Left ventricle myocardium superior (tissue), 1 donor: Measurements from ENCODE around the gene L3HYPDH. TPM values are rescaled to one million over a fixed set of nuclear protein-coding genes. Genes with fewer than 3 reads are reported as not detected.
A peak's percentile ranks its signal among the peaks of the same experiment; 100 is the strongest.

Source experiments
- ATAC-seq: fragments of 200-7000 bp; cut with Tn5 transposase; one replicate; pipeline ENCODE4 v1.9.1; 2020; ENCODE audit warnings: mild to moderate bottlenecking, moderate library complexity
- DNase-seq: peaks from one replicate; pipeline ENCODE4 v3.0.0-alpha.2; 2020
- intact Hi-C: fragments of 100-400 bp; cut with micrococcal nuclease; formaldehyde crosslinking; loops from one replicate; pipeline ENCODE4 v1.11.0; 2022
- long read RNA-seq: library from polyadenylated mRNA; unstranded; transcript quantifications from one replicate; pipeline ENCODE4 v2.0.0, GENCODE V29; 2021
- total RNA-seq: library from RNA; stranded (reverse); fragmentation: NEBNext Ultra II Directional; extraction: Animal tissue kit (Norgen Biotek cat#: 25700); gene quantifications from one replicate; pipeline ENCODE4 v1.2.1, GENCODE V29; 2021
- donor health status: DM: no; HTN: yes; CAD: no; lungs with severe emphysema.

The L3HYPDH gene
- total RNA-seq, result 11.3 TPM
- long read RNA-seq, transcript L3HYPDH-201 (5 exons, 1,527 nt), result major isoform, 8 of 13 reads
- long read RNA-seq, partial matches to known transcripts, result 3 of 13 reads
- long read RNA-seq, other reads (novel, unspliced or antisense), result 2 of 13 reads

- peak; percentile 97 for ATAC-seq
- intact Hi-C loops, result no loop called here
- peak; percentile 99 for DNase-seq
These were observed at the start of gene L3HYPDH, which contains the start of gene JKAMP for GRCh38 chr14:59483819-59484638. Gene L3HYPDH (minus strand): TSS chr14:59484408. CDS start chr14:59484316, 92 bp downstream. Gene JKAMP (plus strand): TSS chr14:59484517. CDS start chr14:59484590, 73 bp downstream.

GRCh38 chr14:59532419-59532818 is 48.2 kb upstream of the L3HYPDH start:
- ATAC-seq, result no peak
- intact Hi-C loops, result no loop called here

GRCh38 chr14:59530349-59530748 is 46.1 kb upstream of the L3HYPDH start:
- no peak for DNase-seq
- intact Hi-C loops, result no loop called here

More at GRCh38 chr14:59532419-59532818, 48.2 kb upstream of the L3HYPDH start:
- no peak for DNase-seq

GRCh38 chr14:59529189-59529588 is 45.0 kb upstream of the L3HYPDH start:
- DNase-seq (no peak), ATAC-seq (no peak)
- intact Hi-C loops, result no loop called here

More at GRCh38 chr14:59530349-59530748, 46.1 kb upstream of the L3HYPDH start:
- ATAC-seq, result no peak

- intact Hi-C loops, result no loop called here
- no peak for ATAC-seq
- DNase-seq, result no peak
These were observed 36.0 kb upstream of the L3HYPDH start for GRCh38 chr14:59520224-59520623.

- no peak for DNase-seq
- ATAC-seq, result no peak
- intact Hi-C loops, result no loop called here
These were observed 27.8 kb upstream of the L3HYPDH start for GRCh38 chr14:59511916-59512575.

GRCh38 chr14:59510966-59511365 is 26.8 kb upstream of the L3HYPDH start:
- intact Hi-C loops, result no loop called here
- no peak for ATAC-seq
- no peak for DNase-seq

- intact Hi-C loops, result no loop called here
- DNase-seq (no peak), ATAC-seq (no peak)
These were observed 25.8 kb upstream of the L3HYPDH start for GRCh38 chr14:59510001-59510400.

- no peak for DNase-seq
- ATAC-seq, result no peak
- intact Hi-C loops, result no loop called here
These were observed 24.9 kb upstream of the L3HYPDH start for GRCh38 chr14:59509101-59509500.

GRCh38 chr14:59507752-59508103 is 23.5 kb upstream of the L3HYPDH start:
- no peak for DNase-seq
- no peak for ATAC-seq
- intact Hi-C loops, result no loop called here

- ATAC-seq, result peak; percentile 62
- intact Hi-C loops, result no loop called here
- DNase-seq, result peak; percentile 37
These were observed 23.0 kb upstream of the L3HYPDH start for GRCh38 chr14:59507063-59507751.

- DNase-seq, result no peak
- intact Hi-C loops, result no loop called here
- ATAC-seq, result no peak
These were observed 19.0 kb upstream of the L3HYPDH start for GRCh38 chr14:59503256-59503655.

GRCh38 chr14:59500732-59501131 is 16.5 kb upstream of the L3HYPDH start:
- intact Hi-C loops, result no loop called here
- no peak for ATAC-seq

GRCh38 chr14:59492384-59492783 is 8.2 kb upstream of the L3HYPDH start:
- DNase-seq, result no peak
- ATAC-seq, result peak; percentile 45
- intact Hi-C loops, result no loop called here

More at GRCh38 chr14:59500732-59501131, 16.5 kb upstream of the L3HYPDH start:
- no peak for DNase-seq

GRCh38 chr14:59490756-59491155 is 6.5 kb upstream of the L3HYPDH start:
- DNase-seq, result no peak
- no peak for ATAC-seq
- intact Hi-C loops, result no loop called here

GRCh38 chr14:59484639-59485175 is 499 bp upstream of the L3HYPDH start:
- peak; percentile 65 for ATAC-seq
- intact Hi-C loops, result no loop called here

GRCh38 chr14:59483363-59483762 is 845 bp downstream of the L3HYPDH start:
- peak; percentile 2 for ATAC-seq
- DNase-seq, result no peak
- intact Hi-C loops, result no loop called here

More at GRCh38 chr14:59484639-59485175, 499 bp upstream of the L3HYPDH start:
- DNase-seq, result no peak

GRCh38 chr14:59482541-59483331 is 1.5 kb downstream of the L3HYPDH start:
- intact Hi-C loops, result no loop called here
- ATAC-seq (no peak), DNase-seq (no peak)
